DND-41 (cell line): ENCODE results near the gene PRAMEF25.
"Not testable (repeated sequence)": the region's sequence is repeated elsewhere in the genome, so short reads cannot be mapped to it uniquely, and the experiment has no call there.

Experiments used
- ATAC-seq: fragments of 200-7000 bp; cut with Tn5 transposase; 3 replicates; pipeline ENCODE4 v1.9.1; 2021; ENCODE audit warnings: low read depth; ENCODE audit not compliant: insufficient read depth
- DNase-seq: peaks from one replicate; pipeline ENCODE4 v3.0.0-alpha.2; 2020
- H2AFZ ChIP-seq: 2 replicates; pipeline ENCODE4 v1.6.0; 2012; ENCODE audit warnings: low read depth, low read length
- H3K27ac ChIP-seq: 2 replicates; pipeline ENCODE4 v1.5.1; 2012; ENCODE audit warnings: low read length, inconsistent platforms
- H3K27me3 ChIP-seq: fragments of 200-600 bp; sonication (generic); 2 replicates; pipeline ENCODE4 v1.6.0; 2012; ENCODE audit warnings: low read length, mild to moderate bottlenecking, inconsistent platforms; ENCODE audit not compliant: insufficient read depth, poor library complexity
- H3K36me3 ChIP-seq: 2 replicates; pipeline ENCODE4 v1.5.1; 2012; ENCODE audit warnings: low read length, inconsistent platforms; ENCODE audit not compliant: insufficient read depth
- H3K4me1 ChIP-seq: 2 replicates; pipeline ENCODE4 v1.5.1; 2012; ENCODE audit warnings: mild to moderate bottlenecking, low read length; ENCODE audit not compliant: insufficient read depth
- H3K4me2 ChIP-seq: 2 replicates; pipeline ENCODE4 v1.6.0; 2012; ENCODE audit warnings: mild to moderate bottlenecking, moderate library complexity, low read length, inconsistent platforms; ENCODE audit not compliant: insufficient read depth
- H3K4me3 ChIP-seq, 2 experiments: fragments of 200-600 bp in 1 of 2; shearing (Covaris generic) in 1 of 2; 2 replicates each; pipeline ENCODE4 v1.5.1; 2012 to 2016; ENCODE audit warnings: inconsistent platforms in 2 of 2, low read length in 2 of 2, mild to moderate bottlenecking in 2 of 2, low read depth in 1 of 2, moderate library complexity in 1 of 2
- H3K79me2 ChIP-seq: 2 replicates; pipeline ENCODE4 v1.6.0; 2012; ENCODE audit warnings: low read length, inconsistent platforms; ENCODE audit not compliant: insufficient read depth
- H3K9ac ChIP-seq: 2 replicates; pipeline ENCODE4 v1.6.0; 2012; ENCODE audit warnings: low read depth, mild to moderate bottlenecking, inconsistent platforms, low read length, moderate library complexity
- H3K9me3 ChIP-seq: 2 replicates; pipeline ENCODE4 v1.5.1; 2012; ENCODE audit warnings: low read length, moderate library complexity, mild to moderate bottlenecking, inconsistent platforms; ENCODE audit not compliant: insufficient read depth, severe bottlenecking
- H4K20me1 ChIP-seq: 2 replicates; pipeline ENCODE4 v1.6.0; 2012; ENCODE audit warnings: low read length; ENCODE audit not compliant: insufficient read depth

PRAMEF25 gene

DNA sequence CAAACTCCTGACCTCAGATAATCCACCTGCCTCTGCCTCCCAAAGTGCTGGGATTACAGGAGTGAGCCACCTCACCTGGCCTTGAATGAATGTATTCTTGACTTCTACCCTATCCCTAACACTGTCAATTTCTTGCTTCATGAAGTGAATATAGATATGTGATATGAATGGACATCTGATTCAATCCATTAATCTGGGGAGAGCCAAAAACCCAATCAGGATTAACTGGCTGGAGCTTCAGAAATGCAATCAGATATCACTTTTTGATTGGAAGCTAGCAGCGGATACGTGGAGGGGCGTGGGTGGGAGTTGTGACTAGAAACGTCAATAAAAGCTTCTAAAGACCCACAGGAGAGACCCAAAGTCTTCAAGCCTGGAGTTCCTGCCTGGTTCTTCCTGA, at the start of gene PRAMEF25:
TSS of gene PRAMEF25 (plus strand) at position 301 of the 400 bp plus-strand sequence. CDS start 2,920 bp downstream, outside the sequence.
- H2AFZ ChIP-seq, H3K27me3 ChIP-seq, H3K4me3 ChIP-seq, H4K20me1 ChIP-seq, H3K27ac ChIP-seq, ATAC-seq, DNase-seq, H3K9ac ChIP-seq, H3K4me1 ChIP-seq, H3K4me2 ChIP-seq, H3K9me3 ChIP-seq, H3K79me2 ChIP-seq, H3K36me3 ChIP-seq: not testable (repeated sequence)

DNA sequence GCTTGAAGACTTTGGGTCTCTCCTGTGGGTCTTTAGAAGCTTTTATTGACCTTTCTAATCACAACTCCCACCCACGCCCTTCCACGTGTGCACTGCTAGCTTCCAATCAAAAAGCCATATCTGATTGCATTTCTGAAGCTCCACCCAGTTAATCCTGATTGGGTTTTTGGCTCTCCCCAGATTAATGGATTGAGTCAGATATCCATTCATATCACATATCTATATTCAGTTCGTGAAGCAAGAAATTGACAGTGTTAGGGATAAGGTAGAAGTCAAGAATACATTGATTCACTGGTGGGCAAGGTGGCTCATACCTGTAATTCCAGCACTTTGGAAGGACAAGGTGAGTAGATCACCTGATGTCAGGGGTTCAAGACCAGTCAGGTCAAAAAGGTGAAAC, 14.1 kb upstream of the PRAMEF25 start, which contains the start of gene PRAMEF27:
TSS of gene PRAMEF27 (minus strand) at position 101 of the 400 bp plus-strand sequence. CDS start 2,916 bp downstream, outside the sequence.
- not testable (repeated sequence) for H3K36me3 ChIP-seq, H3K4me1 ChIP-seq, H3K4me2 ChIP-seq, H4K20me1 ChIP-seq, H3K27me3 ChIP-seq, ATAC-seq, H3K4me3 ChIP-seq, H3K9ac ChIP-seq, H2AFZ ChIP-seq, H3K9me3 ChIP-seq, H3K79me2 ChIP-seq, DNase-seq, H3K27ac ChIP-seq

DNA sequence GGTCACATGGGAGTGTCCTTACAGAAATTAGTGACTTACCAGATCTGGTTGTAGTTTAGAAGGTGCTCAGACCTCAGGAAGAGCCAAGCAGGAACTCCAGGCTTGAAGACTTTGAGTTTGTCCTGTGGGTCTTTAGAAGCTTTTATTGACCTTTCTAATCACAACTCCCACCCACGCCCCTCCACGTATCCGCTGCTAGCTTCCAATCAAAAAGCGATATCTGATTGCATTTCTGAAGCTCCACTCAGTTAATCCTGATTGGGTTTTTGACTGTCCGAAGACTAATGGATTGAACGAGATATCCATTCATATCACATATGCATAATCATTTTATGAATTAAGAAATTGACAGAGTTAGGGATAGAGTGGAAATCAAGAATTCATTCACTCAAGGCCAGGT, 46.2 kb downstream of the PRAMEF25 start, which contains the start of gene HNRNPCL2:
TSS of gene HNRNPCL2 (minus strand) at position 101 of the 400 bp plus-strand sequence. CDS start 454 bp downstream, outside the sequence.
- DNase-seq, H3K9ac ChIP-seq, H3K4me1 ChIP-seq, H3K9me3 ChIP-seq, H2AFZ ChIP-seq, ATAC-seq, H3K4me2 ChIP-seq, H3K27me3 ChIP-seq, H3K27ac ChIP-seq, H4K20me1 ChIP-seq, H3K79me2 ChIP-seq, H3K36me3 ChIP-seq, H3K4me3 ChIP-seq: not testable (repeated sequence)
